PFSK-1 (cell line): ENCODE results near the gene NRG3.

Source experiments
- REST ChIP-seq, 2 experiments: IDR thresholded peaks; 2 replicates each; pipeline versions ENCODE4 v1.6.1 to v1.8.0; 2011 to 2012; ENCODE audit warnings: low read depth in 2 of 2, low read length in 2 of 2, control low read depth in 1 of 2, inconsistent platforms in 1 of 2, mild to moderate bottlenecking in 1 of 2, moderate library complexity in 1 of 2; ENCODE audit not compliant: insufficient read depth in 1 of 2
- TAF1 ChIP-seq: IDR thresholded peaks from 2 replicates; pipeline ENCODE4 v1.6.1; 2012; ENCODE audit warnings: low read length, control low read depth, borderline replicate concordance; ENCODE audit not compliant: insufficient read depth

GRCh38 chr10:82722273-82722672 lies 847.3 kb downstream of the NRG3 start:
- TF ChIP-seq REST (IDR thresholded peaks at IDR 0.05; ENCODE audit: insufficient read depth in 1 of 2, low read depth in 2 of 2, low read length in 2 of 2) (no peak), TAF1 (no peak)
